ENCODE data around the gene ZNF536.

- no peak for TF ChIP-seq POLR2AphosphoS5 (IDR thresholded peaks at IDR 0.05)
- no peak for TF ChIP-seq CTCF (IDR thresholded peaks at IDR 0.05)
- no peak for TF ChIP-seq POLR2A (IDR thresholded peaks at IDR 0.05)
Observed at GRCh38 chr19:30334841-30335240, 37.3 kb upstream of the ZNF536 start.

Measured in sigmoid colon (tissue), 4 donors.